ENCODE measurements around the gene PLD6. TPM values are rescaled to one million over a fixed set of nuclear protein-coding genes. Genes with fewer than 3 reads are reported as not detected.

The PLD6 gene
- total RNA-seq, 1 experiment from 2014 or later: 0.09 TPM

DNA sequence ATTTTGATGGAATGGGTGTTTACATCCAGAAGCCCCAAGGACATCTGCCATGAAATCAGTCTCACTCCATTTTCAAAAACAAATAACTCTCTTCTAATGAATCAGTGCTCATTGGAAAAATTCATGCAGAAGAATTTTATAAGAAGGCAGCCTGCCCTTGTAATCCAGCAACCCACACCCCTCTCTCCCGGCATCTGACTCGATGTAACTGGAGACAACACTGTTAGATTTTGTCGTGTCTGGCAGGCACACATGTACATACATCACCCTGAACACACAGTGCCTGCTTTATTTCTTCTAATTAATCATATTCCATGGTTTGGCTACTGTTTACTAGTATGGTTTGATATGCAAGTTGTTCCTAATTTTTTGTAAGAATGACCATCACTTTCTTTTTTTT is 11.9 kb upstream of the PLD6 start:
- Histone ChIP-seq H3K4me1 (ENCODE audit: insufficient read depth, low read length) (no peaks in the 10 kb centered on the region), H2BK12ac (ENCODE audit: insufficient read length, low read depth, low read length) (no peak overlapping the region), H2BK5ac (ENCODE audit: insufficient read length, low read length) (no peak overlapping the region), H3K9ac (ENCODE audit: extremely low read depth, insufficient read length, low read length) (no peak overlapping the region), H3K27ac (ENCODE audit: insufficient read length, low read depth, low read length) (no peak overlapping the region), H4K91ac (ENCODE audit: insufficient read length, low read depth, low read length) (no peak overlapping the region), H4K8ac (replicated peaks; ENCODE audit: insufficient read length, low read depth, low read length) (no peak overlapping the region), H3K79me2 (ENCODE audit: insufficient read depth, low read length) (no peaks in the 10 kb centered on the region), H2BK120ac (ENCODE audit: low read depth, low read length, poor library complexity, severe bottlenecking) (no peak overlapping the region), H3T11ph (ENCODE audit: low read length) (no peak overlapping the region), H2AK5ac (ENCODE audit: insufficient read length, low read length) (no peak overlapping the region), H3K23ac (ENCODE audit: insufficient read length, low read depth, low read length) (no peak overlapping the region), H3K23me2 (ENCODE audit: insufficient read length, low read depth, low read length, poor library complexity, severe bottlenecking) (no peaks in the 10 kb centered on the region), H4K5ac (ENCODE audit: insufficient read length, low read depth, low read length) (no peak overlapping the region), H2BK20ac (ENCODE audit: low read depth, low read length, poor library complexity, severe bottlenecking) (no peak overlapping the region), H4K20me1 (ENCODE audit: control insufficient read depth, insufficient read depth, insufficient read length) (no peaks in the 10 kb centered on the region), H3K4me2 (ENCODE audit: insufficient read depth, insufficient read length, low read length) (no peak overlapping the region), H3K4ac (ENCODE audit: low read depth, low read length) (no peak overlapping the region), H2AFZ (ENCODE audit: low read length) (no peak overlapping the region), H3K79me1 (ENCODE audit: insufficient read depth, low read depth, low read length, poor library complexity, severe bottlenecking) (no peaks in the 10 kb centered on the region), H3K14ac (ENCODE audit: insufficient read depth, low read length) (no peak overlapping the region), H3K56ac (ENCODE audit: insufficient read length, low read depth, low read length) (no peak overlapping the region), H3K9me3 (ENCODE audit: control insufficient read depth, low read depth, low read length) (no peaks in the 10 kb centered on the region), H2BK15ac (ENCODE audit: low read depth, low read length) (no peak overlapping the region), H3K18ac (ENCODE audit: insufficient read length, low read depth, low read length) (no peak overlapping the region), H3K27me3 (ENCODE audit: insufficient read depth, low read length) (no peaks in the 10 kb centered on the region)
- no peaks in the 10 kb centered on the region for H3K9me3 Mint-ChIP-seq
- H3K27me3 Mint-ChIP-seq (ENCODE audit: low read depth): no peaks in the 10 kb centered on the region
- H3K4me1 Mint-ChIP-seq: peaks cover 0 to 6% of the 10 kb centered on the region in 2 experiments; a peak in 2 of 4 replicates
- WGBS (ENCODE audit: extremely low coverage, insufficient read length, low lambda C conversion rate): no CpG with 5 or more reads among the region's 3 CpGs
- no peak overlapping the region for H3K4me3 Mint-ChIP-seq
- DNase-seq: no peak
- no peak overlapping the region for H3K27ac Mint-ChIP-seq
- H3K36me3 Mint-ChIP-seq (ENCODE audit: insufficient read depth in 1 of 3, low read depth in 3 of 3): peaks cover 35 to 86% (median 77%) of the 10 kb centered on the region in 3 experiments
- TF ChIP-seq, protein P1, sequence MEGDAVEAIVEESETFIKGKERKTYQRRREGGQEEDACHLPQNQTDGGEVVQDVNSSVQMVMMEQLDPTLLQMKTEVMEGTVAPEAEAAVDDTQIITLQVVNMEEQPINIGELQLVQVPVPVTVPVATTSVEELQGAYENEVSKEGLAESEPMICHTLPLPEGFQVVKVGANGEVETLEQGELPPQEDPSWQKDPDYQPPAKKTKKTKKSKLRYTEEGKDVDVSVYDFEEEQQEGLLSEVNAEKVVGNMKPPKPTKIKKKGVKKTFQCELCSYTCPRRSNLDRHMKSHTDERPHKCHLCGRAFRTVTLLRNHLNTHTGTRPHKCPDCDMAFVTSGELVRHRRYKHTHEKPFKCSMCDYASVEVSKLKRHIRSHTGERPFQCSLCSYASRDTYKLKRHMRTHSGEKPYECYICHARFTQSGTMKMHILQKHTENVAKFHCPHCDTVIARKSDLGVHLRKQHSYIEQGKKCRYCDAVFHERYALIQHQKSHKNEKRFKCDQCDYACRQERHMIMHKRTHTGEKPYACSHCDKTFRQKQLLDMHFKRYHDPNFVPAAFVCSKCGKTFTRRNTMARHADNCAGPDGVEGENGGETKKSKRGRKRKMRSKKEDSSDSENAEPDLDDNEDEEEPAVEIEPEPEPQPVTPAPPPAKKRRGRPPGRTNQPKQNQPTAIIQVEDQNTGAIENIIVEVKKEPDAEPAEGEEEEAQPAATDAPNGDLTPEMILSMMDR (conservative IDR thresholded peaks at IDR 0.05): no peak

Measured in H9 (cell line).